CD4-positive, alpha-beta T cell treated with Interleukin-15 for 1 hour (primary cell): ENCODE data around the gene ARMH2.
"Not testable (repeated sequence)": the region's sequence is repeated elsewhere in the genome, so short reads cannot be mapped to it uniquely, and the experiment has no call there.

Experiments used
- DNase-seq: peaks from one replicate; pipeline ENCODE4 v3.0.0-alpha.2; 2020

The ARMH2 gene

DNA sequence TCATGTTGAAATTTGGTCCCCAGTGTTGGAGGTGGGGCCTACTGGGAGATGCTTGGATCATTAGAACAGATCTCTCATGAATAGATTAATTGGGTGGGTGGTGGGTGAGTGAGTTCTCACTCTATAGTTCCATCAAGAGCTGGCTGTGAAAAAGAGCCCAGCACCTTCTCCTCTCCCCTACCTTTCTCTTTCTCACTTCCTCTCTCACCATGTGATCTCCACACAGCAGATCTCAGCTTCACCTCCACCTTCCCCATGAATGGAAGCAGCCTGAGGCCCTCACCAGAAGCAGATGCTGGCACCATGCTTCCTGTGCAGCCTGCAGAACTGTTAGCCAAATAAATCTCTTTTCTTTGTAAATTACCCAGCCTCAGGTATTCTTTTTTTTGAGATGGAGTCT lies 36.9 kb downstream of the ARMH2 start:
- no peak for DNase-seq

DNA sequence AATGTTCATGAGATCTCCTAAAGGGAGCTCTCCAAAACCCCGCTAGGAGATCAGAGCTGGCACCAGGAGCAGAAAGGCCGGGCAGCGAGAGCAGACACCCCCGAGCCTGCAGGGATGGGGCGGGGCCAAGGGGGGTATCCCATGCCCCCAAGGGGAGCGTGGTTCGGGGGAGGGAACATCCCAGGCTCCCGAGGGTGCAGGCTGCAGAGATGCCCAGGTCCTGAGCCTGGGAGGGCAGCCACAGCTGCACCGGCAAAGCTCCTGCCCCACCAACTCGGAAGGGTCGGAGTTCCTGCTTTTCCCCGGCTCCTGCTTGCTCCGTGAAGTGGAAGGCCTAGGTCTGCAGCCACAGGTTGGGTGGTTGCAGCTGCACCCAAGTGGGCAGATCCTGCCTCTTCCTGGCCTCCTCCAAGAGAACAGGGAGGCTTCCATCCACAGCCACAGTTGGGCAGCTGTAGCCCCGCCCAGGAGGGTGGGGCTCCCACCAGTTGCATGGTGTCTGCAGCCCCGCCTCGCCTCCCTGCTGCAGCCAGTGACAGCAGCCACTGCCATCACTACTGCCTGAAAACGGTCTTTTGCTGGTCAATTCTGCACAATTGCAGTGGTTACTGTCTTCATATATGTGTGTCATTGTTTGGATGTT lies 37.4 kb downstream of the ARMH2 start:
- no peak for DNase-seq

DNA sequence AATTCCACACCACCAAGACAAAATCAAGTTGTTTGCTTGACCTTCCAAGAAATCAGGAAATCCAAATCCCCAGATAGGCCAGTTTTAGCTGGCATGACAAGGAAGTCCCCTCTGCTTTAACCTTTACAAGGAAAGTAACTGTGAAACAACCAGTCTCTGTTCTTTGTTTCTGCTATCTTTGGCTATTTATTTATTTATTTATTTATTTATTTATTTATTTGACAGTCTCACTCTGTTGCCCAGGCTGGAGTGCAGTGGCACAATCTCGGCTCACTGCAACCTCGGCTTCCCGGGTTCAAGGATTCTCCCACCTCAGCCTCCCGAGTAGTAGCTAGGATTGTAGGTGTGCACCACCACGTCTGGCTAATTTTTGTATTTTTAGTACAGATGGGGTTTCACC lies 38.5 kb downstream of the ARMH2 start:
- DNase-seq: no peak

DNA sequence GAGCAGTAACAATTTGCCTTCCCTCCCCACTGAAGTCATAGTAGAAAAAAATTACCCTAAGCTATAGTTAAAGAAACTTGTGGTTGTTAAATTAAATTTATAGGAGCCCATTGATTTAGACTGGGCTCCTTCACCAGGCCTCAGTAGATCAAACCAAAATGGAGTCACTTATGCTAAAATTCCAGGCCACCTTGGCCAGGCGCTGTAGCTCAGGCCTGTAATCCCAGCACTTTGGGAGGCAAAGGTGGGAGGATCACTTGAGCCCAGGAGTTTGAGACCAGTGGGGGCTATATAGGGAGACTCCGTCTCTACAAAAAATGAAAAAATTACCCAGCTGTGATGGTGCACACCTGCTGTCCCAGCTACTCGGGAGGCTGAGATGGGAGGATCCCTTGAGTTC lies 39.0 kb downstream of the ARMH2 start:
- DNase-seq: no peak

DNA sequence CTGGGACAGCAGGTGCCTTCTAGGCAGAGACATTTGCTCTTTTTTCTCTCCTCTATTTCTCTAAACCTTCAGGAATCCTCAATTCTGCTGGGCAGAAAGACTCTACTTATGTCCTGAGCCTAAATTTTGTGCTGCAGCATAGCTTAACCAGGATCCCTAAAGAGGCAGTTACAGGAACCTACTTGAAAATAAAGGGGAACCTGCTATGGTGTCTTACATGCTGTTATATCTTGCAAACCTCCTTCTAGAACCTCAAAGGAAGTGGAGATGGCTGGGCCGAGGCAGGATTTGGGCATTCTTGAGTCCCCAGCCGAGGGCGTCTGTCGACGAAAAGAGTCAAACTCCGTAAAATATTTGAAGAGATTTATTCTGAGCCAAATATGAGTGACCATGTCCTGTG lies 41.1 kb downstream of the ARMH2 start:
- no peak for DNase-seq

DNA sequence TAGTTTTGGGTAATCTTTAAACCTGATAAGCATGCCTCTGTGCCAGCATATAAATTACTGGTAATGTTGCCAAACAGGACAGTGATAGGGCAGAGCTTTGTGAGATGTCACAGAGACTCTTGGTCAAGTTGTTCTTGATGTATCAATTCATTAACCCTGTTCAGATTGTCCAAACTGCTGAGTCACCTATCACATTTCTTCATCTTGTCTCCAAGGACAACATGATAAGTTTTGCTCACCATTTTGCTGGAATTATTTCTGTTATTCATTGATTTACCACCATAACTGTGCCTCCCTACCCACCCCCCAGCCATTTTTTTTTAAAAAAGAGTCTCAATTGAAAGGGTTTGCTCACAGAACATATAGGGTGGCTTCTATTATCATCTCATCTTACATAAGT lies 43.4 kb downstream of the ARMH2 start:
- no peak for DNase-seq

DNA sequence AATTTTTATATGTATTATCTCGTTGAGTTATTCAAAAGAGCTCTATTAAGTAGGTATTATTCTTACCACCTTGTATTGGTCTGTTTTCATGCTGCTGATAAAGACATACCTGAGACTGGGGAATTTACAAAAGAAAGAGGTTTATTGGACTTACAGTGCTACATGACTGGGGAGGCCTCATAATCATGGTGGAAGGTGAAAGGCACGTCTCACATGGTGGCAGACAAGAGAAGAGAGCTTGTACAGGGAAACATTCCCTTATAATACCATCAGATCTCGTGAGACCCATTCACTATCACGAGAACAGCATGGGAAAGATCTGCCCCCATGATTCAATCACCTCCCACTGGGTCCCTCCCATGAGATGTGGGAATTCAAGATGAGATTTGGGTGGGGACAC lies 44.3 kb downstream of the ARMH2 start:
- DNase-seq: not testable (repeated sequence)

DNA sequence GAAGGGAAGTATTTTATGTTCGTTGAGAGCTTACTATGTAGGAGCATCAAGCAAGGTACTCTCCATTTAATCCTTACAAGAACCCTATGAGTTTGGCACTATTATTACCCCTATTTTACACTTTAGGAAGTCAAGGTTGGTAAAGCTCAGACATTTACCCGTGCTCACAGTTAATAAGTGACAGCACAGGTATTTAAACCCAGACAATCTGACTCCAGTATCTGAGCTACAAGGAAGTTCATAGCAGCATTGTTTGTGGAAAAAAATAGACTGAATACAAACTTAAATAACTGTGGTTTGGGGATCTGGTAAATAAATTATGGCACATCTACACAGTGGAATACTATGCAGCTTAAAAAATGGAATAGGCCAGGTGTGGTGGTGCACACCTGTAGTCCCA lies 45.2 kb downstream of the ARMH2 start:
- no peak for DNase-seq

DNA sequence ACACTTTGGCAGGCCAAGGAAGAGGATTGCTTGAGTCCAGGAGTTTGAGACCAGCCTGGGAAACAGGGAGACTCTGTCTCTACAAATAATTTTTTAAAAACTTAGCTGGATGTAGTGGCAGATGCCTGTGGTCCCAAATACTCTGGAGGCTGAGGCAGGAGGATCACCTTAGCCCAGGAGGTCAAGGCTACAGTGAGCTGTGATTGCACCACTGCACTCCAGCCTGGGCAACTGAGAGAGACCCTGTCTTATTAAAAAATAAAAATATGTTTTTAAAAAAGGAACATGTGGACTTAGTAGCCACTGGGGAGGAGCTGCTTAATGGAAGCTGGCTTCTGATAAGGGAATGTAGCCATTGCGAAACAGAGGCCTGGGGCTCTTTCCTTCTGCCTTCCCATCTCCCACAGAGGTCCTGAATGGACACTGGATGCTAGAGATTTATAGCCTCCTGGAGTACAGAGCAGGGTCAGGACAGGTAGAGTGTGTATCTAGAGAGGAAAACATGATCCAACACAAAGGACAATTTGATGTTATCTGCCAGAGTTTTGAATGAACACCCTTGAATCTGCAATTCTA lies 45.7 kb downstream of the ARMH2 start:
- DNase-seq: no peak

DNA sequence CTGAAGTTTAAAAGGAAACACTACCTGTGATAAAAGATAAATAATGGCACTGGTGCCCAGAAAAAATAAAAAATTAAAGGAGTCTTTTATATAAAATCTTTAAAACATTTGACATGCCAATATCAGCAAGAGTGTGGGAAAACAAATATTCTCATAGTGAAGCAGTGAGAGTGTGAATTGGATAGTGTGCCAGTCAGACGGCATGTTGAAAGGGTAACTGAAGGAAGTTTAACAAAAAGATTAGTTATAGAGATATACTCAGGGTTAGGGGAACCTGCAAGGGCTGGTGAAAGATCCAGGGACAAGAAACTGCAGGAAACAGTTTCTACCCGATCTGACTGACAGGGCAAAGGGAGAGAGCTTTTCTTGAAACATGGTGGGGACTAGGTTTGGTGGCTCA lies 46.2 kb downstream of the ARMH2 start:
- no peak for DNase-seq

DNA sequence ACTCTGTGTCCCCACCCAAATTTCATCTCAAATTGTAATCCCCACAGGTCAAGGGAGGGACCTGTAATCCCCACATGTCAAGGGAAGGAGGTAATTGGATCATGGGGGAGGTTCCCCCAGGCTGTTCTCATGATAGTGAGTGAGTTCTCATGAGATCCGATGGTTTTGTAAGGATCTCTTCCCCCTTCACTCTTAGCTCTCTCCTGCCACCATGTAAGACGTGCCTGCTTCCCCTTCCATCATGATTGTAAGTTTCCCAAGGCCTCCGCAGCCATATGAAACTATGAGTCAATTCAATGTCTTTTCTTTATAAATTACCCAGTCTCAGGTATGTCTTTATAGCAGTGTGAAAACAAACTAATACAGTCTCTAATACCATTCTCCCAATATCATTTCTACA lies 47.8 kb downstream of the ARMH2 start:
- DNase-seq: not testable (repeated sequence)

DNA sequence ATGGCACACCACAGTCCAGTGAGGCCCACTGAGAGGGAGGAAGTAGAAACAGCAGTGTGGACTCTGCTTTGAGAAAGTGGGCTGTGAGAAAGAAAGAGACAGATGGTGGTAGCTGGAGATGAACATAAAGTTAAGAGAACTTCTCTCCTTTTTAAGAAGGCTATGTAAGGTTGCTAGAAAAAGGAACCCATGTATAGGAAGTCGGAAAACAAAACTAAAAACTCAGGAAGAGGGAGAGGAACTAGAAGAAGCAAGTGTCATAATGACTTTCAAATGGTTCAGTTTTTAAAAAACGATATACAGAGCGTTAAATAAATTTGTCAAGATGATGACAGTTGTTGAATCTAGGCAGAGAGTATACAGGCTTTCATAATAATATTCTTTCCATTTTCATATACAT lies 49.4 kb downstream of the ARMH2 start:
- no peak for DNase-seq
